Mucosa of descending colon (tissue), 3 donors: ENCODE data around the gene TMEM132E. TPM values are rescaled to one million over a fixed set of nuclear protein-coding genes. Genes with fewer than 3 reads are reported as not detected.

Experiments used
- ATAC-seq: fragments of 200-7000 bp; cut with Tn5 transposase; one replicate; pipeline ENCODE4 v1.9.1; 2020; ENCODE audit warnings: mild to moderate bottlenecking, moderate library complexity
- DNase-seq, 3 donors: peaks; one replicate each; pipeline ENCODE4 v3.0.0-alpha.2; 2020
- H3K36me3 ChIP-seq: fragments of 200-600 bp; one replicate; pipeline ENCODE4 v1.8.0; 2021; ENCODE audit warnings: low read depth, mild to moderate bottlenecking
- H3K4me1 ChIP-seq: fragments of 200-600 bp; one replicate; pipeline ENCODE4 v1.8.0; 2021; ENCODE audit warnings: low read depth, mild to moderate bottlenecking
- H3K4me3 ChIP-seq: fragments of 200-600 bp; one replicate; pipeline ENCODE4 v1.8.0; 2021; ENCODE audit warnings: mild to moderate bottlenecking
- H3K9me3 ChIP-seq: fragments of 200-600 bp; one replicate; pipeline ENCODE4 v1.8.0; 2021; ENCODE audit warnings: mild to moderate bottlenecking
- intact Hi-C, 2 donors: fragments of 100-400 bp; cut with DNase I in 1 of 2; cut with micrococcal nuclease in 1 of 2; formaldehyde crosslinking; loops; one replicate each; pipeline versions ENCODE4 v1.11.0 to v1.11.1; 2022; cut with DNase I, micrococcal nuclease
- total RNA-seq, 3 donors: library from RNA; stranded (reverse); fragmentation: NEBNext Ultra II Directional in 2 of 3; extraction: Animal tissue kit (Norgen Biotek cat#: 25700) in 2 of 3; gene quantifications; one replicate each; pipeline versions ENCODE4 v1.2.1 to v1.2.4, GENCODE V29; 2021 to 2023
- TF ChIP-seq, protein P1 (sequence below): fragments of 200-600 bp; IDR thresholded peaks from one replicate; pipeline ENCODE4 v1.8.0; 2022; ENCODE audit warnings: antibody characterized with exemption, mild to moderate bottlenecking
- donor health status: DM: no; HTN: no; CAD: no; lungs with moderate emphysema.
- donor health status: DM: no; HTN: no; CAD: no.
- donor health status: DM: no; HTN: yes; CAD: no.

Gene TMEM132E
- total RNA-seq, 3 donors from 2014 or later, result 0.10 to 0.13 TPM; not detected in 1

DNA sequence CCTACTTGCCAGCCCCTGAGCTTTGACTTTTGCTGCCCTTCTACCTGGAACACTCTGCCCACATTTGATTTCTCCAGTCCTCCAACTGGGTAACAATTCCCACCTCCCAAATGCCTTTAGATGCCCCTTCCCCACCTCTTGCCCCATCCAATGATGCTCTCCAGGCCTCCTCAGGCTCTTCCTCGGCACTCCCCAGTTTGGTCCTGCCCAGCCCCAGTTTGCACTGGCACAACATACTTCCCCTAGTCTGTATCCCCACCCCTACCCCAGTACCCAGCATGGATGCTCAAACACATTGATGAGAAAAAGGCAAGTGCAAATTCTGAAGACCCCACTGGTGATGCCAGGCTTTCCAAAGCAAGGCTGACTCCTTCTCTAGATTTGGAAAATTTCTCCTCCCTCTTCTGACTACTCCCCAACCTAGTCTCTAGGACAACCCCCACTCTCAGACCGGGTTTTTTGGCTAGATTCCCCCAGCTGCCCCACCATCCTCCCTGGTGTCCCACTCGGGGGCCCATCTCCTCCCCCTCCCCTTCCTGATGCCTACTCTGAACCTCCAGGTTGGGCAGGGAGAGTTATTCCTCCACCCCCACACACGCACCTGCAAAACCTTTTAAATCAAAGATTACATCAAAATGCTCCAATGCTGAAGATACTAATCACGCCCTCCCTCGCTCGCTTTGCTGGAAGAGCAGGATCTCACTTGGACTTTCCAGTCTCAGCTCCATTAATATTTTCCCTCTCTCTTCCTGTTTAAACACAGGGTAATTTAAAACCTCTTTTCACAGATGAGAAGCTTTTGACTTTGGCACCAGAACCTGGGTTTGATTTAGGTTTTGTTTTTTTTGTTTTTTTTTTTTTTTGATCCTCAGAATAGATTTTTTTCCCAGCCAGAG lies 94.9 kb downstream of the TMEM132E start:
- no peaks in the 10 kb centered on the region for H3K36me3 ChIP-seq
- intact Hi-C loops, result no loop called here
- DNase-seq, result no peak
- H3K4me3 ChIP-seq, result no peak overlapping the region
- TF ChIP-seq, protein P1, sequence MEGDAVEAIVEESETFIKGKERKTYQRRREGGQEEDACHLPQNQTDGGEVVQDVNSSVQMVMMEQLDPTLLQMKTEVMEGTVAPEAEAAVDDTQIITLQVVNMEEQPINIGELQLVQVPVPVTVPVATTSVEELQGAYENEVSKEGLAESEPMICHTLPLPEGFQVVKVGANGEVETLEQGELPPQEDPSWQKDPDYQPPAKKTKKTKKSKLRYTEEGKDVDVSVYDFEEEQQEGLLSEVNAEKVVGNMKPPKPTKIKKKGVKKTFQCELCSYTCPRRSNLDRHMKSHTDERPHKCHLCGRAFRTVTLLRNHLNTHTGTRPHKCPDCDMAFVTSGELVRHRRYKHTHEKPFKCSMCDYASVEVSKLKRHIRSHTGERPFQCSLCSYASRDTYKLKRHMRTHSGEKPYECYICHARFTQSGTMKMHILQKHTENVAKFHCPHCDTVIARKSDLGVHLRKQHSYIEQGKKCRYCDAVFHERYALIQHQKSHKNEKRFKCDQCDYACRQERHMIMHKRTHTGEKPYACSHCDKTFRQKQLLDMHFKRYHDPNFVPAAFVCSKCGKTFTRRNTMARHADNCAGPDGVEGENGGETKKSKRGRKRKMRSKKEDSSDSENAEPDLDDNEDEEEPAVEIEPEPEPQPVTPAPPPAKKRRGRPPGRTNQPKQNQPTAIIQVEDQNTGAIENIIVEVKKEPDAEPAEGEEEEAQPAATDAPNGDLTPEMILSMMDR, result no peak
- no peaks in the 10 kb centered on the region for H3K9me3 ChIP-seq
- H3K4me1 ChIP-seq, result no peaks in the 10 kb centered on the region
- ATAC-seq, result no peak

DNA sequence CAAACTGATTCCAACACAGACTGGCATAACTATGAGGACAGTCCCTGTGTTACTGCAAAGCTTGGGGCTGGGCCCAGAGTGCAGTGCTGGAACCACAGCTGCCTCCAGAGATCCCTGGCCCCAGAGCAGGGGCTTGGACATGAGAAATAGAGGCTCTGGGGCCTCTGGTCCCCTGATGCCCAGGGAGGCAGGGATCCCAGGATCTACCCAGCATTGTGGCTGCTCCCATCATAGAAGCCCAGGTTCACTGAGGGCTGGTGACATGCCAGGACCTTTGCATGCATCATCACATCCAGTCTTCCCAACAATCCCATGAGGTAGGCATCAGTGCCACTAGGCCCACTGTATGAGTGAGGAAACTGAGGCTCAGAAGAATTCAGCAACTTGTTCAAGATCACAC lies 95.8 kb downstream of the TMEM132E start:
- no peak for ATAC-seq

DNA sequence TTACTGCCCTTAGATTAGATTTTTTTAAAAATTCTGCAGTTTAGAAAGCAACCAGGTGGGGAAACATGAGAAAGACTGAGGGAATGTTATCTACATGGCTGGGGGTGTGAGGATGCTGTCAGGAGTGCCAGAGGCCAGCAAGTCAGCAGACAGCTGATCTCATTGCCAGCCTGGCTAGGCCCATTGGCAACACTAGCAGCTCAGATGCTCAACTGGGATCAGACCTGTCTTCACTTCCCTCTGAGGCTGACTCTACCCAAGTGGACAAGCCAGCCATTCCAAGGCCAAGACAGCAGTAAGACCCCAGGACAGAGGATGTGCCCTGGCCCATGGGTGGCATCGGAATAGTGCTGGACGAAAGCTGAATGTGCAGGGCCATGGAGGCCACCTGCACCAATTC lies 96.2 kb downstream of the TMEM132E start:
- Histone ChIP-seq H3K4me1 (no peaks in the 10 kb centered on the region), H3K9me3 (no peaks in the 10 kb centered on the region), H3K36me3 (no peaks in the 10 kb centered on the region), H3K4me3 (no peak overlapping the region)
- intact Hi-C loops, result no loop called here
- TF ChIP-seq, protein P1, result no peak
- DNase-seq, result no peak
- ATAC-seq, result no peak

More for the DNA sequence above, 95.8 kb downstream of the TMEM132E start:
- TF ChIP-seq, protein P1, result no peak
- DNase-seq, result no peak
- intact Hi-C loops, result no loop called here
- no peak overlapping the region for H3K4me3 ChIP-seq
- no peaks in the 10 kb centered on the region for H3K4me1 ChIP-seq
- H3K36me3 ChIP-seq, result no peaks in the 10 kb centered on the region
- H3K9me3 ChIP-seq, result no peaks in the 10 kb centered on the region

- H3K36me3 ChIP-seq, result no peaks in the 10 kb centered on the region
- intact Hi-C loops, result no loop called here
- H3K4me3 ChIP-seq, result no peak overlapping the region
- no peaks in the 10 kb centered on the region for H3K9me3 ChIP-seq
- DNase-seq, result no peak
- ATAC-seq, result no peak
- no peaks in the 10 kb centered on the region for H3K4me1 ChIP-seq
- TF ChIP-seq, protein P1, result no peak
Observed at GRCh38 chr17:34680151-34680550, 100.8 kb downstream of the TMEM132E start.

- intact Hi-C loops, result no loop called here
- Histone ChIP-seq H3K36me3 (no peaks in the 10 kb centered on the region), H3K9me3 (no peaks in the 10 kb centered on the region), H3K4me1 (no peaks in the 10 kb centered on the region), H3K4me3 (no peak overlapping the region)
- TF ChIP-seq, protein P1, result no peak
- ATAC-seq, result no peak
- no peak for DNase-seq
Observed at GRCh38 chr17:34682305-34682704, 102.9 kb downstream of the TMEM132E start.
